ENCODE measurements around the gene PTPRM.

The PTPRM gene

DNA sequence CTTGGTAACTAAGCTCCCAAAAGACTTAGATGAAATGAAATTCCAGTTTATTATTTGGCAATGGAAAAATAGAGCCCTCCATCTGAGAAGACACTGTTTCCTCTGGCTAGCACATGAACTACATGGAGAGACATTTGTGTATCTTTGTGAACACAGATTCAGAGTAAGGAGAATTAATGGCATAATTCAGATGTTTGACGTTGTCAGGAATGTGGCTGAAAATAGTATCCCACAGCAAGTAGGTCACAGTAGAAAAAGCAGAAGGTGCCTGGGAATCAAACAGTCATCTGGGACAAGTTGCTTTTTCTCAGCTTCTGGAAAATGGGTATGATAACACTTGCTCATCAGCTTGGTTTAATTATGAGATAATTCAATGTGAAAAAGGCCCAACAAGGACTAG lies 288.6 kb downstream of the PTPRM start:
- DNase-seq (ENCODE audit: low read depth in 2 of 2), result no peak

GRCh38 chr18:7856116-7856515 lies 289.0 kb downstream of the PTPRM start:
- DNase-seq (ENCODE audit: low read depth in 2 of 2), result no peak

GRCh38 chr18:7856733-7857132 lies 289.6 kb downstream of the PTPRM start:
- no peak for DNase-seq (ENCODE audit: low read depth in 2 of 2)

DNA sequence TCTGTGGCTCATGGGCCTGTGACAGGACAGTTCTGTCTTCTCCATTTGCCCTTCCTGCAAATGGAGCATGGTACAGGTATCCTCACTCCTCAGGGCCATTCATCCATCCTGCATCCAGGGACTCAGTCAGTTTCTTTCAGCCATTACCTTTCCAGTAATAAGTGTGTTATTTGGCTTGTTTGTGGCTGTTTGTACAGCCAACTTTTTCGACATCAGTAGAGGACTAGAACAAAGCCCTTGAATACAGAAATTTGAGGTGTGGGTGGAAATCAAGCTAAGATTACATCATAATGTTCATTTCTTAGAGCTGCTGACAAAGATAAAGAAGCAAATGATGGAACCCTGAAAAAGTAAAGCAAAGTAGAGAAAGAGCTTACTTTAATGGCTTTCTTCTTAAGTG lies 290.4 kb downstream of the PTPRM start:
- DNase-seq (ENCODE audit: low read depth in 2 of 2), result no peak

GRCh38 chr18:7859122-7859521 lies 292.0 kb downstream of the PTPRM start:
- DNase-seq (ENCODE audit: low read depth in 2 of 2), result no peak

DNA sequence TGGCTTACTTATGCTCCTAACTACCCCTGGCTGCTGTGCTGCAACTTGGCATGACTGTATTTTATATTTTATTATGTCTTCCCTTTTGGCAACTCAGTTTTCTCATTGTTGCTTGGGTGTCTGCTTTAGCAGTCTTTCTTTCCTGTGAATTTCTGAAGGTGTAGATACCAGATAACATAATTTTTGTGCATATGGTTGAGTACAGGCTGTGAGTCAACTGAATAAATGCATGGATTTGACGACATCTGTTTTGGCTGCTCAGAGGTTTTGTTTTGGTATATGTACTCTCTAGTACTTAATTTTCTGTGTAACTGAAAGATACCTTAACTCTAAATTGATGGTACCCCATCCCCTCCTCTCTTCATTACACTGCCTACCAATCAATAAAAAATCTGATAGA lies 303.1 kb downstream of the PTPRM start:
- DNase-seq (ENCODE audit: low read depth in 2 of 2), result no peak

DNA sequence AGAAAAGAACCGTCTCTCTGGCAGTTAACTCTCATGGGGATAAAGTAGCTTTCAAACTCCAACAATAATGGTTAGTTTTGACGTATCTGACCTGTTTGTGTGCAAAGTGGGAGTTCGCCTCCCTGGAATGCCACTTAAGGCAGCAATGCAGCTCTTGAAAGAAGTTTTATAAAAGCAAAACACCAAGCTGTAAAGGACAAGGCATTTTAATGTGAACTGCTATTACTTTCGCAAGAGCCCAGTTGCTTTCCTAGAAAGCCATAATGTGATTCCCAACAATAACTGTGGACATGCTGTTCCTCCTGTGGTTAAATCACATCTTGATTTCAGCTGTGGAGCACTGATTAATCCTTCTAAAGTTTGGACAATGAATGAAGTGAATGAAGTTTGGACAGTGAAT lies 303.7 kb downstream of the PTPRM start:
- no peak for DNase-seq (ENCODE audit: low read depth in 2 of 2)

GRCh38 chr18:7871560-7872456 lies 304.7 kb downstream of the PTPRM start:
- DNase-seq (ENCODE audit: low read depth in 2 of 2), result no peak

DNA sequence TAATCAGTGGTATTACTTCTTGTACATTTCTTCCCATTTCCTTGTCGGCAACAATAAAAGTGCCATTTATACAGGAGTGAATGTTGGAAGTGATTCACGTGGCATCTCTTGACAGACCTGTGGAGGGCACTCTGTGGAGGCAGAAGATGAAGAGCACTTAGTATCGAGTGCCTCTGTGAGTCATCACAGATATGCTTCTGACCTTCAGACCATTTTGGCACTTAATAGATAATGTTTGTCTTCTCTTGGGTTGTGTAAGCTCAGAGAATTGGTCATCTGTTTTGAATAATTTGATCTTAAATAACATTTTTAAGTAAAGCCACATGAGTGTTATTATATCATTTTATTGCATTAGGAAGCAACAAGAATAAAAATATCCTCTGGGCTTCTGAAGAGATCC lies 305.5 kb downstream of the PTPRM start:
- DNase-seq (ENCODE audit: low read depth in 2 of 2), result no peak

GRCh38 chr18:7873316-7873715 lies 306.2 kb downstream of the PTPRM start:
- no peak for DNase-seq (ENCODE audit: low read depth in 2 of 2)

GRCh38 chr18:7876354-7877104 lies 309.4 kb downstream of the PTPRM start:
- no peak for DNase-seq (ENCODE audit: low read depth in 2 of 2)

DNA sequence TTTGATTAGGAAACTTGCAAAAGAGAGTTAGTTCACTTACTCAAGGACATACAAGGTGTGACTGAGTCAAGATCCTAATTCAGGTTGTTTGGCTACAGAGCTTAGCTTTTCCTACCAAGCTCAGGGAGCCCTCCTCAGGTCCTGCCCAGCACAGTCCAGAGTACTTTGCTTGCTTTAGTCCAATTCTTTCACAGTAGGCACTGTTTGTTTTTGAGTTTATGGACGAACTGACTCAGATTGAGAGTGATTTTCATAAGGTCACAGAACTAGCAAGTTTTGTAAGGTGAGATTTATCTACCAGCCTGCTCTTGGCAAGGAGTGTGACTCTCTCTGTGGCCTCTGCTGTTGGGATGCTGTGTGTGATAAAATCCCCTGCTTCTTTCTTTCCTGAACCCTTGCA lies 310.5 kb downstream of the PTPRM start:
- DNase-seq (ENCODE audit: low read depth in 2 of 2), result no peak

DNA sequence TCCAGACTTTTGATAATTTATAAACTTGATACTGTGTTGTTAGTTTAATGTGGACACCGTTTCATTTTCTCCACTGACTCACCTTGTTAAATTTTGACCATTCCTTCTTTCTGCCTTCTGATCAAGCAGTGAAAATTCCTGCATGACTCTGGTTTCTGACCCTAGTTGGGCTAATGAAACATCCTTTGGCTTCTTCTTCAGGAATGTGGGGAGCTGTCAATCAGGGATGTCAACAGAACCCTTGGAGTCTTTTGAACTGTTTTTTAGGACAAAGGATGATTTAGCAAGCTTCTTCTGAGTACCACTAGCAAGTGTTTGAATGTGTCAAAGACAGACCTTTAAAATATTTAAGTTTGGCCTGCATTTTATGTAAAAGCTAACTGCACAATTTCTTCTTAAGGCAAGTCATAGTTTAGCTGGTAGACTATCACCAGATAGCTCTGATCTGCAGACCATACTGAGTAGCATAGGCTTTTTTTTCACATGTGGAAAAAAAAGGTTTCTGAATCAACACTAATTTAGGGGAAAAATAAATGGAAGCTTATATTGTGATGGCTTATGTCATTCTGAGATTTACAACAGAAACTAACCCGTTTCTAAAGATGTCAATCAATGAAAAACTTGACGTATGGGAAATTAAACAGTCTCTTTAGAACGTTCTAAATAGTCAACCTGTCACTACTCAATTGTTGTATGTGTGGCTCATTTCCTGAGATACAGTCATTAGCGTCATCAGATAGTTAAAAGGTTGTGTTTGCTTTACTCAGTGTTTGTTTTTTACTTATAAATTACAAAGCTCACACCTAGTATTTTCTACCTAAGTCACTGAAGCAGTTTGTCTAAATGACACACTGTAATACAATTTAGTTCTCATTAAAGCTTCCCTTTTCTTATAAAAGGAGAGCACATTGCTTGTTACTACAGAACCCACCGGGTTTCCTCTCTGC lies 311.4 kb downstream of the PTPRM start:
- DNase-seq (ENCODE audit: low read depth in 2 of 2), result no peak

DNA sequence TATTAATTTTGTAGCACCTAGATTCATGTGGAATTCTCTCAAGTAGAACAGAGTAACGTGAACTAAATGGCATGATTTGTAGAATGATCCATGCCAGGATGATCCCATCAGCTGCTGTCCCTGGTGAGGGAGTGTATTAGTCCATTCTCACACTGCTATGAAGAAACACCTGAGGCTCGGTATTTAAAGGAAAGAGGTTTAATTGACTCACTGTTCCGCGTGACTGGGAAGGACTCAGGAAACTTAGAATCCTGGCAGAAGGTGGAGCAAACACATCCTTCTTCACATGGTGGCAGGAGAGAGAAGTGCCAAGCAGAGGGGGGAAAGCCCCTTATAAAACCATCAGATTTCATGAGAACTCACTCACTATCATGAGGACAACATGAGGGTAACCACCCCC lies 312.6 kb downstream of the PTPRM start:
- DNase-seq (ENCODE audit: low read depth in 2 of 2), result no peak

DNA sequence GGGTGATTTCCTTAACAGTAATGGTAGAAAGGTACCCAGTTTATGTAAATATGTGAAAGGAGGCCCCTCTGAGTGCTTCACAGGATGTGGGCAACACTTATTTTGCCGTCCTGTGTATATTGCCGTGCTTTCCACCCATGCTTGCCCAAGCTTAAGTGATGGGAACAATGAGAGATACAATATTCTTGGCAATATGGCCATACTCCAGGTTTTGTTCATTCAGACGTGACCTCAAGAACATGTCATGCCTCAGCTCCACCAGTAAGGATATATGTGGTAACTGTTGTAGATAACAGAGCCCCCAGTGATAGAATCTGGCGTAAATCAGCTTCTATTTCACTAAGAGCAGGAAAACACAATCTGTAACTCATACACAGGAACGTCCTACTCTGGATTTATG lies 318.7 kb downstream of the PTPRM start:
- DNase-seq (ENCODE audit: low read depth in 2 of 2), result no peak

DNA sequence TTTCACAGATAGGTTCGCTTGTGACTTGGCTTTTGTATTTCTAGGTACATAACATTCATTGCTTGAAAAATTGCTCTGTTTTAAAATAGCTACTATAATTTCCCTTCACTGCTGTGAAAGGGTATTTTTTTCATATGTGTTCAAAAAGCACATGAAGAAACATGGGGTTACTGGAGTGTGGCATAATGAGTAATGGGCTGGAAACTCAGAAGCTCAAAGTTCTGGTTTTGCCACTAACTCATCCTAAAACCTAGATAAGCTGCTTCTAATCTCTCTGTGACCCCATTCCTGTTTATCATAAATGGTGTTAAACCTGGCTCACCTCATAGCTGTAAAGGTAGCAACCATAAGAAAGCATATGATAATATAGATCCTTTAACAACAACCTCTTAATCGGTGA lies 319.3 kb downstream of the PTPRM start:
- DNase-seq (ENCODE audit: low read depth in 2 of 2), result no peak

DNA sequence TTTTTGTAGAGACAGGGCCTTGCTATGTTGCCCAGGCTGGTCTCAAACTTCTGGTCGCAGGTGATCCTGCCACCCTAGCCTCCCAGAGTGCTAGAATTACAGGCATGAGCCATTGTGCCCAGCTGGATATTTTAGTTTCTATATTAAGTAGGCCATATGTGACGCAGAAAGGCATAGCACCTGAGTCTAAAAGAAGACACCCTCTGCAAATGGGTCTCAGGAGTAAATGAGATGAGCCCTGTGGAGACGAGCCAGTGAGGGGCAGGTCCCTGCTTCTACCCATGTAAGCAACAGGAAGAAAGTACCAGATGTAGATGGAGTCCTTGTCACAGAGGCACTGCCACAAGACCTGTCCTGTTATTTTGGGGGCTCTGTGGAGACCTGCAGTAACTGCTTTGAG lies 322.4 kb downstream of the PTPRM start:
- no peak for DNase-seq (ENCODE audit: low read depth in 2 of 2)

DNA sequence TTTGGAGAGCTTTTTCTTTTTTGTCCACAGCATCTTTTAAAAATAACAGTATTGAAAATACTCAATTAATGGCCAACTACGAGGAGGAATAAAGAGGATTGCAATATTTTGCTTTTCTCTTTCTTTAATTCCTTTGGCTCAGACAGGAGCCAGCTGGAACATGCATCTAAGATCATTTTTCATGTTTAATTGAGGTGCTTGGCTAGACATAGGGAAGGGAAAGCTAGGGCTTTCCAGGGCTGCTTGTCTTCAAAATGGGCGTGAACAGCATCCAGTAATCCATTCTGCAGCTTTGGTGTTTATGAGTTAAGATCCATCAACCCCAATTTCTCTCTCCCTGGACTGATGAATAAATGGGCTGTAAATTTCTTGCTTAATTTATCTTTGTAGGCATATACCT lies 323.0 kb downstream of the PTPRM start:
- DNase-seq (ENCODE audit: low read depth in 2 of 2), result no peak

- no peak for DNase-seq (ENCODE audit: low read depth in 2 of 2)
These were observed 325.4 kb downstream of the PTPRM start for GRCh38 chr18:7892556-7892955.

- DNase-seq (ENCODE audit: low read depth in 2 of 2), result no peak
These were observed 327.5 kb downstream of the PTPRM start for GRCh38 chr18:7894592-7894991.

- no peak for DNase-seq (ENCODE audit: low read depth in 2 of 2)
These were observed 328.2 kb downstream of the PTPRM start for GRCh38 chr18:7895346-7895745.

DNA sequence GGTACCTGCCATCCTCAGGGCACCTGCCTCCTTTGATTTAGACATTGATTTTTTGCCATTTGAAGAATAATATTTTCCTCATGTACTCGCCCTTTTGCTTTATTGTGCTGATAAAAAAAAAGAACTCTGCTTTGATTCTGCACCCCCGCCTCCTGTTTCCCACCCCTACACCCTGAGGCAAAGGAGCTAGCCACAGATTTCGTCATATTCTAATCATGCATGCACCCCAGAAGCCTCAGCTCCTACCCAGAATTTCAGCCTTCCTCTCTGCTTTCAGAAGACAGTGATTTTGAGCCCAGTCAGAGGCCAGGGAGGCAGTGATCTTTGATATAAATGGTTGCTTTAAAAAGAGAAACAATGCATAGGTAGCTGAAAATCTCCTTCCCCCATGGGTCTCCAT lies 329.0 kb downstream of the PTPRM start:
- DNase-seq (ENCODE audit: low read depth in 2 of 2), result no peak
